GM21390 (cell line): Measurements from ENCODE around the gene TMCO4.

Source experiments
- ATAC-seq: cut with Tn5 transposase; IDR thresholded peaks from one replicate; pipeline ENCODE4 v1.9.1; 2021; ENCODE audit not compliant: unreplicated experiment

Gene TMCO4

DNA sequence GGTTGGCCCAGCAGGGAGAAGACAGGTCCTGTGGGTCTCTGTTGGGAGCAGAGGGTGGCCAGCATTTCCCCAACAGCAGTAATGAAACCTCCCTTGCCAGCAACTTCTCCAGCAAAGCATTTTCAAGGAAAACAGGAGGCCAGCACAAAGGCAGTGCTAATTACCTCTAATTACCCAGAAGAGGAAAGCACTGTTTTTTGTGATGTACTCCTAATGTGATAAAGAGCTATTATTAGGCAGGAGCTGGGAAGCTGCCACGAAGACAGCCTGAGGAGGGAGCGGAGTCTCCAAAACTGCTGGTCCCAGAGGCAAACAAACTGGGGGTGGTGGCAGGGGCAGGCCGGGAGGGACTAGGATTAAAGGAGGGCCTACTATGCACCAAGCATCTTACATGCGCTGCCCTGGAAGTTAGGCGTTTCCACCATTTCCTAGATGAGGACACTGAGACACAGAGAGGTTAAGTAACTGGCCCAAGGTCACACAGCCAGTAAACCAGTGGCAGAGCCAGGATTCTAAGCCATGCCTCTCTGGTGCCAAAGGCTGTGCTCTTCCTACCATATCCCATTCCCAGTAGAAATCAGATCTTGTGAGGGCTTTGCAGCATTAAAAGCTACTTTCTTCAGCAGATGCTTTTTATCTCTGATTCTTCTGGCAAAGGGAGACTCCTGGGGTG lies 110.5 kb downstream of the TMCO4 start:
- no peak for ATAC-seq

DNA sequence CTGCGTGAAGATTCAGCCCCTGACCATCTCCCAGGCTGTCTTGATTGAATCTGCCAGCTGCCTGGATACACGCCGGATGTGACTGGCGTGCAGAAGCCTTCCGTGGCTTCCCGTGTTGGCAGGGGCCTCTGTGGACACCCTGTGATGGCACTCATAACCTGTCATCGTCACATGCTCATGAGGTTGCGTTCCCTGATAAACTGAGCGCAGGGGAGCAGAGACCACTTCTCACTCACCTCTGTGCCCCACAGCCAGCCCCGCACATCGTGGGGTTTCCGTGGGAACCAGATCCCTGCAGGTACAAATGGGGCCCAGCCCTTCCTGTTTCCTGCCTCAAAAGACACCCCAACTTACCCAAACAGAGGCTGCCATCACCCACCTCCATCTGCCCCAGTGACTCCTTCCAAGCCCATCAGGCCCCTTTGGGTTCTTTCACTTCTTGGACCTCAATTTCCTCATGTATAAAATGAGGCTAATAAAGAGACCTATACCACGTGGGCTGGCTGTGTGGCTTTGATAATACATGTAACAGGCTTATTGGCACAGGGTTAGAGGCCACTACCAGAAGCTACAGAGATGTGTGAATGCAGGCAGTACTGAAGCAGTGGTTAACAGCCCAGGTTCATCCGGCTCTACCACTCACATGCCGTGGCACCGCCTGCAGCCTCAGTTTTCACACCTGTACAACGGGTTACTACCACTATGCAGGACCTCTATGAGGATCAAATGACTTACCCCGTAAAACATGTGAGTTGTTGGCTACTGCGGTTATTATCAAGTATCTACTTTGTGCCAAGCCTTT lies 111.5 kb downstream of the TMCO4 start:
- no peak for ATAC-seq

DNA sequence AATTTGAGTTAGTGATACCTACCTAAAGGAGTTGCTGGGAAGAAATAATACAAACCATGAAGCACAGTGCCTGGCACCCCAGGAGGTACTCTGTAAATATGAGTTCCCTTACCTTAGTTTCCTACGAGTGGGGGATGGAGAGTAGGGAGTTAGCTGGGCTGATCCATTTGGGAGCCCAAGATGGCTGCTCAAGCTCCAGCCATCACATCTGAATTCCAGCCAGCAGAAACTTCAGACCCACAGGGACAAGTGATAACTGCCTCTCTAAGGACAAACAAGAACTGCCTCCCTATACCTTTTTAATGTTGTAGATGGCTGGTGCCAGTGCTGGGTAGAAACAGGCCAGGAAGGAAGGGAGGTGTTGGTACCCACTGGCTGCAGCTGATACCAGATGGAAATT lies 112.3 kb downstream of the TMCO4 start:
- ATAC-seq = no peak

DNA sequence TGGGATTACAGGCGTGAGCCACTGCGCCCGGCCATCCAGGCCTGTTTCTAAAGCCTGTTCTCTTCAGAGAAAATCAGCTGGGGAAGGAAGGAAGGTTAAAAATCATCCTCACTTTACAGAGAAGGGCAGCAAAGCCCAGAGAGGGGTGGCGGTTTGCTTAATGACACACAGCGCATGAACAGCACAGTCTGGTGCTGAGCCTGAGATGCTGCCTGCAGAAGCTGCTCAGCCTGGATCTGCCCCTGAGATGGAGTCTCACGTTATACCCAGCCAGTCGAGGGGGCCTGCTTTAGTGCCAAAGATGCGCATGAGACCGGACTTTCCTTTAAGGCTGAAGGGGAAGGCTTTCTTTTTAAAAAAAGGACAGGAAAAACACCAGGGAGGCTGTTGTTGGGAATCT lies 113.7 kb downstream of the TMCO4 start:
- ATAC-seq = no peak

DNA sequence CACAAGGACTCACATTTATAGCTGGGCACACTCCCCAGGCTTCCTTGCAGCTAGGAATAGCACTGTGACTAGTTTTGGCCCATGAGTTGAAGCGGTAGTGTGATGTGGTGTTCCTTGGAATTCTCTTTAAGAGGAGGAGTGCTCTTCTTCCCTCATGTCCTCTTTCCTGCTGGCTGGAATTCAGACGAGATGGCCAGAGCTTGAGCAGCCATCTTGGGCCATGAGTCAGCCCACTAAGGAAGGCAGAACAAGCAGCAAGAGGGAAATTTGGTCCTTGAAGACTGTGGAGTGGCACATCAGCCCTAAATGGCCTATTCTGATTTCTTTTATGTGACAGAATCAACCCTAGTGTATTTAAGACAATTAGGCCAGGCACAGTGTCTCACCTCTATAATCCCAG lies 115.0 kb downstream of the TMCO4 start:
- no peak for ATAC-seq

DNA sequence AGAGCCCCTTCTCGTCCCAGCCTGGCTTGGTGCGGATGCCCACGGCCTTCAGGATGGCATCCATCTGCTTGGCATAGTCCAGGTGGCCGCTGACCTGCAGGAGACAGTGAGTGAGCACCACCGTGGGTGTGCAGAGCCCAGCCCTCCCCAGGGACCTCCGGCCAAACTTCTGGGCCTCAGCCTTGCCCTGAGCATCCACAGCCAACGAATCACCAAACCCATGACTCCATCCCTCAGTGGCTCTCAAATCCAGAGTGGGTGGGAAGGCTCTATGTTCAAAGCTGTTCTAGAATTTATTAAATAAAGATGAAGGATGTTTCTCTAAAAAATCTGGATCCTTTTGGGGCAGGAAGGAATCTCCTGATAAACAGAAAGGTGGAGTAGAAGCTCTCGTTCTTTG lies 116.4 kb downstream of the TMCO4 start:
- ATAC-seq = no peak

DNA sequence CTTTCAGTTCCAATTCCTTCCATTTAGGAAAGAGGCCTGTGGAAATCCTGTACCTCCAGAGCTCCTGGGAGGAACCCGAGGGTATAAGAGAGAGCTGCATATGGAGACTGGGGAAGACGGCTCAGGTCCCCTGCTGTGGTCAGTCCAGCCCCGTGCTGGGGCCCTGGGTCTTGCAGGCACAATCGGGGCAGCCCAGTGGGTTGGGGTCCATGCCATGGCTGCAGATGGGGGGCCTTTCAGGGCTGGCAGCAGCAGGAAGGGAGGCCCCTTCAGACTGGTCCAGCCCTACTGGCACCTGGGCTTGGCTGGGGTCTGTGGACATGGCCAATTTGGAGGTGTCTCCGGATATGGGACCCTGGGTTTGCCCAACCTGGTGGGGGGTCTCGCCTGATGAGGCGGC lies 116.8 kb downstream of the TMCO4 start:
- ATAC-seq = no peak

DNA sequence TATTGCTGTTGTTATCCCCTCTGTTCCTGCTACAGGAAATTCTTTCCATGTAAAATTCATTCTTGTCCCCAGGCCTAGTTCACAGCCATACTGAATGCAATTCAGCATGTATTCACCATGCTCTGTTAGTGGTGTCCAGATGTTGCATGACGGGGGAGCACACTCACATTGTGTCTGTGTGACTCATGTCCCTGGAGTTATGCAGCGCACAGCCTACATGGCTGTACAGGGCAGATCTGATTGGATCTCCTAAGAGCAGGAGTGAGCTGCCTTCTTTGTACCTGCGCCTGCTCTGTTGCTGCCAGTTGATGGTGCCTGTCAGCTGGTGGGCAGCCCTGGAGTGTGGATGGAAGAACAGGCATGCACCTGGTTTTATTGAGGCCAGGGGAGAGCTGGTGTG lies 117.5 kb downstream of the TMCO4 start:
- no peak for ATAC-seq

DNA sequence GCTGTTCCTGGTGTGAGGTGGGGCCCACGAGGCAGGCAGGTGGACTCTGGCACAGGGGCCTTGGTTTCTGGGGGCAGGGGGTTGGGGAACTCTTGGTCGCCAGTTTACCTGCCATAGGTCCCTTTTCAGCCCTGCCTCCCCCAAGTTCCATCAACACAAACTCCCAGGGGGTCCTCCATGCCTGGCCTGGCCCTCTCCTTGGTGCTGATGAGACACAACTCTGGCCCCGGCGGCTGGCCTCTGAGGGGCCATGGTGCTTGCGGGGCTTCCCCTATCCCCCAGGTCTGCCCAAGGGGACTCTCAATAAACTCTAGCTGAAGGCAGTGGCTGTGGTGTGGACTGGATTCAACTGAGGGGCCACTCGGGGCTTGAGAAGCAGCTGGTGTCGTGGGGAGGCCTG lies 119.1 kb downstream of the TMCO4 start:
- no peak for ATAC-seq

DNA sequence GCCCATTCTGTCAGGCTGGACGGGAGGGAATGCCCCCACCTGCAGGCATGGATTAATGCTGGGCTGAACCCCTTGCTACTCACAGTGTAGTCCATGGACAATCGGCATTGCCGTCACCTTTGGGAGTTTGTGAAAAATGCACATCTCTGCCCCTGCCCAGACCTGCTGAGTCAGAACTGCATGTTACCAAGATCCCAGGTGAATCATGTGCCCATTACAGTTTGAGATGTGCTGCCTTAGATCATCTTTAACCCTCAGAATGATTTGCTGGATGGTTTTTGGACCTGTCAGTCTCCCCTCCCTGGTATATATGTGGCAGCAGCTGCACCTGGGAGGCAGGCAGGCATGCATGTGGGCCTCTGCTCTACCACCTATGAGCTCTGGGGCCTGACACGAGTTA lies 120.0 kb downstream of the TMCO4 start:
- ATAC-seq = no peak

DNA sequence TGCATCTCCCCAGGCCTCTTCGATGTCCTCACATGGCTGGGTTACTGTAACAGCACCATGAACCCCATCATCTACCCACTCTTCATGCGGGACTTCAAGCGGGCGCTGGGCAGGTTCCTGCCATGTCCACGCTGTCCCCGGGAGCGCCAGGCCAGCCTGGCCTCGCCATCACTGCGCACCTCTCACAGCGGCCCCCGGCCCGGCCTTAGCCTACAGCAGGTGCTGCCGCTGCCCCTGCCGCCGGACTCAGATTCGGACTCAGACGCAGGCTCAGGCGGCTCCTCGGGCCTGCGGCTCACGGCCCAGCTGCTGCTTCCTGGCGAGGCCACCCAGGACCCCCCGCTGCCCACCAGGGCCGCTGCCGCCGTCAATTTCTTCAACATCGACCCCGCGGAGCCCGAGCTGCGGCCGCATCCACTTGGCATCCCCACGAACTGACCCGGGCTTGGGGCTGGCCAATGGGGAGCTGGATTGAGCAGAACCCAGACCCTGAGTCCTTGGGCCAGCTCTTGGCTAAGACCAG lies 120.7 kb downstream of the TMCO4 start:
- ATAC-seq = no peak

DNA sequence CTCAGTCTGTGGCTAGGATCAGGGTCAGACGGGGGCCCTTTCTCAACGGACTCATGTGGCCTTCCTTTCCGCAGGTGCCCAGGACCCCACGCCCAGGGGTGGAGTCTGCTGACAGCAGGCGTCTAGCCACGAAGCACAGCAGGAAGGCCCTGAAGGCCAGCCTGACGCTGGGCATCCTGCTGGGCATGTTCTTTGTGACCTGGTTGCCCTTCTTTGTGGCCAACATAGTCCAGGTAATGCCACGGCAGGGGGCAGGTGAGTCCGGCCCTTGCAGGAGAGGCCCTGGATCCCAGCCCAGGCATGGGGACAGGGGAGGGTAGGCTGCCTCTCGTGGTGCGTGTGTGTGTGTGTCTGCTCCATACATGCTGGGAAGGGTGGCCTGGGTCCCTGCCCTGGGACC lies 121.2 kb downstream of the TMCO4 start:
- no peak for ATAC-seq

DNA sequence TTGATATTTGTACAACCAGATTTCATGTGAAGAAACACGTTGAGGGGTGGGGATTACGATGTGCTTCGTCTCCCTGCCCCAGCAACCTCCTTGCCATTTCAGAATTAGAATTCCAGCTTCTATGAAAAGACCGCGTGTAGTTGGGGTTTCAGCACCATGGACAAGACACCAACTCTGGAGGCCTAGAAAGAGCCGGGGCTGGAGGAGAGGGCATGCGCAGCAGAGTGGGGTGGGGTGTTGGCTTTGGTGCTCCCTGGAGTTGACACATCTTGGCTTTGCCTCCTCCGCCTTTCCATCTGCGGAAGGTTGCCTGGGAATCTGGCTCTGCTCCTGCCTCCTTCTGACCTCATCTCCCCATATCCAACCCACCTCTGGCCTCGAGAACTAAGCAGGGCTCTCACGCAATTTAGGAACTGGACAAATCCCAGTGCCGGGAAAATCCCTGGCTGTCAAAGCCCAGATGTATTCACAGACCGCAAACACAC lies 123.2 kb downstream of the TMCO4 start:
- no peak for ATAC-seq

DNA sequence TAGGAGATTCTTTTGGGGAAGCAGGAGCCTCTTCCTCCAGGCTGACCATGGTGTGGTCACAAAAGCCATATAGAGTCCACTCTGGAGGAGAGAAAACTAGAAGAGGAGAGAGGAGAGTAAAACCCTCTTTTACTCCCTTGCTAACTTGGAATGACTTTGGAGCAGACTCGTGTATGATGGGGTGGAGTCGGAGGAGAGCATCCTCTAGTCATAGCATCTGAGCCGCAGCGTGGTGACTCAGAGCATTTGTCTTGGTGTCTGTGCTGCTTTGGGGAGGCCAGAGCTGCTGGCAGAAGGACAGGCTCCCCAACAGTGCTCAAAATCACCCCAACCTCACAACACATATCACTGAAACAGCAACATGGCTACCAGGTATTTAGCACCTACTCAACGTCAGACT lies 123.9 kb downstream of the TMCO4 start:
- no peak for ATAC-seq

DNA sequence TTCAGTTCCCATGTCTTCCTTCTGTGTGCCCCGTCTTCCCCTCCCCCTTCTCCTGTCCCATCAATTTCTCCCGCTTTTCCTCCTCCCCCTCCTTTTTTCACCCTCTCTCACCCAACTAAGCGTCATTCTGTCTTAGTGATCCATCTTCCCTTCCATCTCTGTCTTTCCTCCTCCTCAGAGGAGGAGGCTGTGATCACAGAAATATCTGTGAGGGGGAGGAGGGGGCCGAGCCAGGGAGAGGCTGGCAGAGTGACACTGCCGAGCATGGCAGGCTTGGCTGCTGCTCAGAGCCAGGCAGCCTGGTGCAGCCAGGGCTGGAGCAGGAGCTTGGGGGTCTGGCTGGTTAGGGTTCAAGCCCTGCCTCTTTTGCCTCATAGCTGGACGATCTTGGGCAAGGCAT lies 127.5 kb downstream of the TMCO4 start:
- no peak for ATAC-seq

DNA sequence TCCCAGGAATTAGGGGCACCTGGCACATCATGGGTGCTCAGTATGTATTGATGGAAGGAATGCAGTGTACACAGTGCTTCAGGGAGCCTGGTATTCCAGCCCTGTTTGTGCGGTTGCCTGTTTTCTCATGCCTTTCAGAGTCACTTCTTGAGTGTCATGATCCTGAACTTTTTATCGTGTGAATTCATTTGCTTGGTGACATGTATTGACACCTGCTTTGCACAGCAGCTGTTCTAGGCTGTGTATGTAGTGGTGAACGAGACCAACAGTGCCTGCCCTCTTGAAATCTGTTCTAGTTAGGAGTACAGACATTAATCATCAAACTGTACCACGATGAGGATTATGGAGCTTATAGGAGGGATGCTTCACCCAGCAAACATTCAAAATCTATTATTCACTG lies 128.9 kb downstream of the TMCO4 start:
- no peak for ATAC-seq

DNA sequence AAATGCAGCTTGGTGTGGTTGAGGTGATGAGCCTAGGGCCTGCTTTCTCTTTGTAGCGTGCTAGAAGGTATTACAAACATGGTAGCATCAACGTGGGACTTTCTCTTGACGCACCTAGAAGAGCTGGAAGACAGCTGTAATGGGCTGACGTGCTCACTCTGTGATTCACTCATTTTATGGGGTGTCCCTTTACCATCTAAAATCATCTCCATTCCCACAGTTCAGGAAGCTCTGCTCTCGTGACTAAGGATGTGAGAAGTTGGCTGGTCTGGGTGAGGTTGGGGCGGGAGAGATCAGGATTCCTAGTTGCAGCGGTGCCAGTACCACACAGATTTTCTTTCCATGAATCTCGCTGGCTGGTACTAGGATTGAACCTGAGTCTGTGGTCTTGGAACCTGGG lies 130.8 kb downstream of the TMCO4 start:
- no peak for ATAC-seq

DNA sequence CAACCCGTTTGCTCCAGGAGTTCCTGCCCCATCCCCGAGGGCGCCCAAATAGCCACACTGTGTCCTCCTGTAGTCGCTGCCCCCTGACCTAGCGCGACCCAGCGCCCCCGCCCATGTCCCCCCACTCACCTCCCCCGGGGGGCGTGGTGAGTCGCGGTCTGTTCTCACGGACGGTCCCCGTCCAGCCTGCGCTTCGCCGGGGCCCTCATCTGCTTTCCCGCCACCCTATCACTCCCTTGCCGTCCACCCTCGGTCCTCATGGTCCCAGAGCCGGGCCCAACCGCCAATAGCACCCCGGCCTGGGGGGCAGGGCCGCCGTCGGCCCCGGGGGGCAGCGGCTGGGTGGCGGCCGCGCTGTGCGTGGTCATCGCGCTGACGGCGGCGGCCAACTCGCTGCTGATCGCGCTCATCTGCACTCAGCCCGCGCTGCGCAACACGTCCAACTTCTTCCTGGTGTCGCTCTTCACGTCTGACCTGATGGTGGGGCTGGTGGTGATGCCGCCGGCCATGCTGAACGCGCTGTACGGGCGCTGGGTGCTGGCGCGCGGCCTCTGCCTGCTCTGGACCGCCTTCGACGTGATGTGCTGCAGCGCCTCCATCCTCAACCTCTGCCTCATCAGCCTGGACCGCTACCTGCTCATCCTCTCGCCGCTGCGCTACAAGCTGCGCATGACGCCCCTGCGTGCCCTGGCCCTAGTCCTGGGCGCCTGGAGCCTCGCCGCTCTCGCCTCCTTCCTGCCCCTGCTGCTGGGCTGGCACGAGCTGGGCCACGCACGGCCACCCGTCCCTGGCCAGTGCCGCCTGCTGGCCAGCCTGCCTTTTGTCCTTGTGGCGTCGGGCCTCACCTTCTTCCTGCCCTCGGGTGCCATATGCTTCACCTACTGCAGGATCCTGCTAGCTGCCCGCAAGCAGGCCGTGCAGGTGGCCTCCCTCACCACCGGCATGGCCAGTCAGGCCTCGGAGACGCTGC lies 133.9 kb downstream of the TMCO4 start:
- ATAC-seq = no peak

DNA sequence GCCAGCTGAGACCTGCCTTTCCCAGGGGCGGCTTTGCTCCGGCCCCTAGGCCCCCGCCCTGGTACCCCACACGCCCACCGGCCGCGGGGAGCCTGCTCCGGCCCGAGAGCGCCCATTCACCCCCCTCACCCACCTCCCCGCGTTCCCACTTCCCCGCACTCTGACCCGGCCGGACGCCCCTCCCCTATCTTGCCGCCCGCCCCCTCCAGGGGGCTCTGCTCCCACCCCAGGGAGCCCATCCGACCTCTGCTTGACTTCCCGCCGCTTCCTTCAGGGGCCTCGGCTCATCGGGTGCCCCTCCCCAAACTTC lies 134.6 kb downstream of the TMCO4 start:
- no peak for ATAC-seq

DNA sequence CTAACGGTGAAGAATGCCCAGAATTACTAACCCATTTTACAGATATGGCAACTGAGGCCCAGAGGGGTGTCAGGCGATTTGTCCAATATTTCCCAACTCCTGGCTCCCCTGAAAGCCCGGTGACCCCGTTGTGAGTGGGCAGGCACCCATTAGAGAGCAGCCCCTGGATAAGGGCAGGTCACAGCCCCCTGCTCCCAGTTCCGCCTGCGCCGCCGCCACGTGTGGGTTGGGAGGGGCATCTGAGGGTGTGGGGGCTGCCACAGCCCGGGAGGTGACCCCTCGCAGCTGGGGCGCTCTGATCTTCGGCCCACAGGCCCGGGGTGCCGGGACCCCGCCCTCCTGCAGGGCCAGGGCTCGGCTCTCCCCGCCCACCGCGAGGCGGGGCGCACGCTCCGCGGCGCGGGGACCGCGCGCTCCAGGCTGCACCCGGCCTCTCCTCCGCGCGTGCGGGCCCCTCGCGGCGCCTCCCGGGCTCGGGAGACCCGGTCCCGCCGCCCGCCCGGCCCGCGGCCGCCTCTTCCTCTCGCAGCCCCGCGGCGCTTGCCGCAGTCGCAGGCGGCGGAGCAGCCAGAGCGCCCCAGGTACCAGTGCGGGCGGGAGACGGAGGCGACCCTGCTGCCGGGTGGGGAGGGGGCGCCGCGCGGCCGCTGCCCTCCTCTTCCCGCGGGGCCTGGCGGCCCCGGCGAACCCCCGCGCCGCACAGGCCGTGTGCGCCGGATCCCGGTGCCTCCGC lies 135.1 kb downstream of the TMCO4 start, which contains the start of gene HTR6:
Gene HTR6 (plus strand): TSS at position 423 of the 733 bp plus-strand sequence. CDS start 879 bp downstream, outside the sequence.
- no peak for ATAC-seq

DNA sequence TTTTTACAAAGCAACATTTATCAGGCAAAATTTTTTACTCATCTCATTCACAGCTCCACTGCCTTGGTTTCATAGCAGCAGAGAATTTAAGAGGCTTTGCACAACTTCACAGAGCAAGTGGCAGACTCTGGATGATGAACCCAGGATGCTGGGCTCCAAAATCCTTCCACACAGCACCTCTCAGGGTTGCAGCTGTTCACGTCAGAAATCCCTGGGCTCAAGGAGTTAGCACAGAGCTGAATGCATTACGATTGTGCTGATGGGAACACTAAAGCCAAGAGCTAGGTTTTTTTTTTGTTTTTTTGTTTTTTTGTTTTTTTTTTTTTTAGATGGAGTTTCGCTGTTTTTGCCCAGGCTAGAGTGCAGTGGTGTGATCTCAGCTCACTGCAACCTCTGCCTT lies 137.4 kb downstream of the TMCO4 start:
- no peak for ATAC-seq
